Stimulated activated CD8-positive, alpha-beta memory T cell treated with anti-CD3 and anti-CD28 coated beads, Interleukin-15, amount 100 ng/mL, for 1 hour (primary cell): ENCODE data around the gene NGEF.

Source experiments
- DNase-seq: peaks from one replicate; pipeline ENCODE4 v3.0.0-alpha.2; 2020; ENCODE audit warnings: low read depth

Gene NGEF

DNA sequence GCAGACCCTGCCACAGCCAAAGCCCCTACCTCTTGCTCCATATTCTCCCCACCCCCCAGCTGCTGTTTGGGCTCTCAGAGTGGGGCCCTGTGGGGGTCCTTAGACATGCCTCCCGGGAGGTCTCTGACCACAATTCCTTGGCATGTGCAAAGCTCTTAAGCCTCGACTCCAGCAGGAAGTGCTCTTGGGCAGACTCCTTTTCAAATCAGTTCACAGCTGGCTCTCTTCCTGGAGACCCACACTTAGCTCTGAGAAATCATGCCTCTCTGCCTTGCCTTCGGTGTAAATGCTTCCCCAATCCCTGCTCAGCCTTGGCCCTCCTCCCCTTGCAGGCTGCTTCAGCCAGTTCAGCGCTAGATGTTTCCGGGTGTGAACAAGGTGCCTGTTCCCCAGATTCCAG is 46.9 kb downstream of the NGEF start:
- no peak for DNase-seq

DNA sequence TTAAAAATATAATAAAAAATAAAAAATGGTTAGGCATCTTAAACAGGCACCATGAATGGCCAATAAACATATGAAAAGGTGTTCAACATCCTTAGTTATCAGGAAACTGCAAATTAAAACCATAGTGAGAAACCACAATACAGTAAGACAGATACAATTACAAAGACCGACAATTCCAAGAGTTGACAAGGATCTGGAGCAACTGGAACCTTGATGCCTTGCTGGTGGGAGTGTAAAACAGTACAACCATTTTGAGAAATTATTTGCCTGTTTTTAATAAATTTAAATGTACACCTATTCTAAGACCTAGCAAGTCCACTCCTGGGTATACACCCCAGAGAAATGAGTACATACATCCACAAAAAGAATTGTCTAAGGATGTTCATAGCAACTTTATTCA is 49.1 kb downstream of the NGEF start:
- no peak for DNase-seq

DNA sequence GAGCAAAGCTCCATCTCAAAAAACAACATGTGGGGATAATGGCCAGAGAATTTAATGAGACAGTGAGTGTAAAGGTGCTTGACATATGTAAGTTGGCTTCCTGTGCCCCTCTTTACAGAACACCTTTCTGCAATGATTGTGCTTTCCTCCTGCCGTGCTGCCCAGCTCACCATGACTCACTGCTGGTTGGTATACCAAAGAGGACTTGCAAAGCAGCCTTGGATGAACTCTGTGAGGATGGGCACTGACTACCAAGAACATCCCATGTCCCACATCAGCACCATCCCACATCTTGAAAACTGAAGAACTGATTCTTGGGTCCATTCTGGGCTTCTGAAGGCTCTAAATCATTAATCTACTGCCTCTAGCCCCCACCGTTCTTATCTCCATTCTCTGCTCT is 52.2 kb downstream of the NGEF start:
- DNase-seq: no peak

DNA sequence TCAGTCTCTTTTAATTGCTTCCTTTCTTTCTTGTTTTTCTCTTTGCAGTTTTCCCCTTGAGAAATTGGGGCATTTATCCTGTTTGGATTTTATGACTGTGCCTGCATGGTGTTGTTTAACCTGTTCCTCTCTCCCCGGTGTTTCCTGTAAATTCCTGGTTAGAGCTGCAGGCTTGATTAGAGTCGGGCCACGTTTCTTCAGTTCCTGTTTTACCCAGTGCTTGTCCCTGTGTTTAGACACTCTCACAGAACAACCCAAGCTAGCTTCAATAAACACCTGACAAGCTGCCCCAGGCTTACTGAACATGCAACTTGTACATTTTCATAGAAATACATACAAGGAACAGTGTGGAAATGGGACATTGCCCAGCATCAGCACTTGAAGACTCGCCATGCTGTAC is 53.9 kb downstream of the NGEF start:
- DNase-seq: no peak

DNA sequence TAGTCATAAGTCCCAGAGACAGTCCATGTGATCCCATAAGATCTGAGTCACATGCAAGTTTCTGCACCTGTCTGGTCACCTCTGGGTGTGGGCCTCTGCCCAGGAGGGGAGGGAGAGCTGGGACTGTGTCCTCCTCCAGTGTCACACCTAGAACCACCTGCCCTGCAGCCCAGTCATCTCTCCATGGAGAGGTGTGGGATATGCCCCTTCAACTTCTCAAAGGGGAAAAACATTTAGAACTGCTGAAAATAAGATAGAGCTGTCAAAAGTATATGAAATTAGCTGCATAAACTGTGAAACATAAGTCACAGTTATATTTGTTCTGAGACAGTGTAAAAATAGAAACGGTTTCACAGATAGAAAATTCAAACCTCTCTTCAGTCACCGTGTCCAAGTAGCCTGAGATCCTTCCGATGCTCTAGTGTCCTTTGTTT is 55.4 kb downstream of the NGEF start:
- no peak for DNase-seq

DNA sequence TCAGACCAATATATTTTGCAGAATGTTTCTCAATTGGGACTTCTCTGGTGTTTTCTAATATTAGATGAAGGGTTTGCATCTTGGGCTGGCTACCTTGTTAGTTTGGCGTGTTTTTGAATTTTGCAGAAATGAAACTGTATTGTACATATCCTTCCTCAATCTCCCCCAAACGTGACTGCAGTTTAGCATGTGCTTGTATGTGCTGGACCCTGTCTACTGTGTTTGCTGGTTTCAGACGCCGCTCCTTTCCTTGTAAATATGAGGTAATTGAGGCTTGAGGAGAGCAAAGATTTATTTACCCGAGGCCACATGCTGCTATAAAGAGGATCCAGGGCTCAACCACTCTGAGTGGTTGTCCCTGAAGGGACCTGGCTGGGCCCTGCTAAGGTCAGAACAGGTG is 57.2 kb downstream of the NGEF start:
- DNase-seq: no peak

DNA sequence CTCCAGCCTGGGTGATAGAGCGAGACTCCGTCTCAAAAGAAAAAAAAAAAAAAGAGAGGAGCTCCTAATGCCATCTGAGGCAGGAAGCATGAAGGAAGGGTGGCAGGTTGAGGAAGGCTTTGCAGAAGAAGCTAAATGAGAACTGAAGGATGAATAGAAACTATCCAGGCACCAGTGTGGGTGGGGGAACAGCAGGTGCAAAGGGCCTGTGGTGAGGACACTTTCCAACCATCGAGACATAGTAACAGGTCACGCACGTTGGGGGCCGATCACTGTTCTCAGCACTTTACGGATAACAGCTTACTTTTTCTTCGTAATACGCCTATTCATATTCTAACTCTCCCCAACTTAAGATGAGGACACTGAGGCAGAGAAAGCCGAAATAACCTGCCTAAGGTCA is 58.4 kb downstream of the NGEF start:
- no peak for DNase-seq

DNA sequence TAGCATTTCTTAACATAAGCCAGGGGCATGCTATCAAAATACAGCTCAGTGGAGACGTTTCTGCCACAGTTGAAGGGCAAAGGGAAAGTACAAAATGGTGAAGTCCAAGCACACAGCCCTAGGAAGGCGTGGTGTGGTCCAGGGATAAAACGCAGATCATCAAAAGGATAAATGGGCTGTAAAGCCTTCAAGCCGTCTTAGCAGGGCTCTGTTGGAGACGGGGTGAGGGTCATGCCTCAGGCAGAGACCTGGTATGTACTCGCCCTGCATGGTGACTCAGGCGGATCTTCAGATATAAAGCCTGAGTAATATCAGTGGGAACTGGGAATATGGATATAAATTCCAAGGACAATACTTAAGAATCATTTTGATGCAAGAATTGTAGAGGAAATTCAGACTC is 61.2 kb downstream of the NGEF start:
- no peak for DNase-seq

DNA sequence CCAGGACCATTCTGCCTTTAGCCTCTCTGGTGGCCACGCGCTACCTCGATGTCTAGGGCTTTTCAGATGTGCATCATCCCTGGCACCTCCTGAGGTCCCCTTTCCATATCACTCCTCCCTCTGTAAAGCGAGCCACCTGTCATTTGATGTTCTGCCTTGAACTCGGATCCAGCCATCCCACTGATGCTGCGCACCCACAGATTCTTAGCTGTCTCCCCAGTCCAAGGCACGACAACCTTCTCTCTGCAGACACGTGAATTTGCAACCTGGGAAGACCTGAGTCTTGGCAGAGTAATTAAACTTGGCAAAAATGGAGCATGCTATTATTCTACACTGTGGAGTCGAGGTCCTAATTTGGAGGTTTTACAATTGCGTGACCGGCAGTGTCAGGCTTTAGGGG is 61.9 kb downstream of the NGEF start:
- no peak for DNase-seq

DNA sequence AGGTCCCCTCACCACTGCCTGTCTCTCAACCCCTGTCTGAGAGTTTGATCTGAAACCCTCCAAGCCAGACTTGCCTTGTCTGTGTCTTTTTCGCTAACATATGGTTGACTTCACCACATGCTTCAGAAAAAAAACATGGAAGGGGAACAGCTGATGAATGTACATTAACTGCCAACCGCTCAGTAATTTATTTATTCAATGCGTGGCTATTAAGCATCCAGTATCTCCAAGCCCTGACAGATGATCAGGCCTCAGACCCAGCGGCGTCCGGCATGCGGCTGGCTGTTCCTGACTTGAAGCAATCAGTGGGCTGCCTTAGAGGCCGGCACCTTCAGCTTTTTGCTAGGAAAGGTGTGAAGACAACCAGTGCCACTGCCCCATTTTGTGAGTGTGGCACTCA is 62.3 kb downstream of the NGEF start:
- no peak for DNase-seq

DNA sequence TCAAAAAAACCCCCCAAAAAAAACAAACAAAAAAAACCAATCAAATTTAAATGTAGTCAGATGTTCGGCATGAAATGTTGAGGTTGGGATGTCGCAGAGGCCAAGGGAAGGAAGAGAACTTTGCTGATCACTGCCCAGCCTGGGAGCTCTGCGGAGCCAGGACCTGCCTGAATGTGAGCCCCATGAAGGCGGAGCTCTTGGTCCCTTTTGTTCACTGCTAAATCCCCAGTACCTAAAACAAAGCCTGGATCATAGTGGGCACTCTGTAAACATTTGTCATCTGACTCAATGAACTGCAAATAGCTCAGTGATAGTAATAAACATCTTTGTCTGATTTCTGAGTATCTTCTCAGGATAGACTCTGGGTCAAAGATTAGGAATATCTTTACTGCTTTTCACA is 64.0 kb downstream of the NGEF start:
- DNase-seq: no peak

DNA sequence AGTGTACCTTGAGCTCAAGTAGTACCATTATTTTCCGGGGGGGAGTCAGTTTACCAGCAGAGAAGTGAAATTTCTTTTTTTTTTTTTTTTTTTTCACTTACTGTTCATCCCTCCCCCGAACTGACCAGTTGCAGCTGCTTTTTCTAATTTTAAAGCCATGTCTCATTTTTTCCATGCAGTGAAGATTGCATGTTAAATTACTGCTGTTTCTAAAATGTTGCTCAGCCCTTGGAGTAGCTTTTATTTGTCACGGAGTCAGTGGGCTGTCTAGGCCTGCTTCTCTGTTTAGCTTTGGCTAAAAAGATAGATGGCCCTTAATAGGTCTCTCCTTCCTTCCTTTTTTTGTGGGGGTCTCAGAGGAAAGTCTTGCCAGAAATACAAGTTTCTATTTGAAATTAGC is 70.2 kb downstream of the NGEF start:
- DNase-seq: no peak

DNA sequence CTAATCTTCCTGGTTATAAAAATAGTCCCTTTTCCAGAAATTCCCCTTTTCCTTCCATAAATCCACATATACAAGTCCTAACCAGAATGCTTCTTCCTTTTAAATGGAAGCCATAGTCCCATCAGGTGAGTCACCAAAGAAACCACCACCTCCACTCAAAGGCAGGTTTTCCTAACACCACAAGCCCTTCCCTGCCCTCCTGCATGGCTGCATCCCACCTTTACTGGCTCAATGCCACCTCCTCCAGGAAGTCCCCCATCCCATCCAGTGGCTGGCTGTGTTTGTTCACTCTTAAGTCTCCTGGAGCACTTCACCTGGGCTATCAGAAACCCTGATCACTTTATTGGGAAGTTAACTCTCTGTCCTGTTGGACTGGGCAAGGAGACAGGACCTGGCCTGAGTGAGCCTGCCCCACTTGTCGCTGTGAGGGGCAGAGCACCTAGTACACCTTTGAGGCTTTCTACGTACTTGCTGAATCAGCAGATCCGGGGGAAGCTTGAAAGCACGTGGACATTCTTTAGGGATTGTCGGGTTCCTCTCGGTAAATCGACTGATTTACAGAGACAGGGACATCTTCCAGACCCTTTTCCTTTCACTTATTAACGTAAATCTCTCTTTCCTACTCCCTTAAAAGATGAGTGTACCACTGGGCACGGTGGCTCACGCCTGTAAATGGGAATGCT is 71.0 kb downstream of the NGEF start:
- DNase-seq: no peak

DNA sequence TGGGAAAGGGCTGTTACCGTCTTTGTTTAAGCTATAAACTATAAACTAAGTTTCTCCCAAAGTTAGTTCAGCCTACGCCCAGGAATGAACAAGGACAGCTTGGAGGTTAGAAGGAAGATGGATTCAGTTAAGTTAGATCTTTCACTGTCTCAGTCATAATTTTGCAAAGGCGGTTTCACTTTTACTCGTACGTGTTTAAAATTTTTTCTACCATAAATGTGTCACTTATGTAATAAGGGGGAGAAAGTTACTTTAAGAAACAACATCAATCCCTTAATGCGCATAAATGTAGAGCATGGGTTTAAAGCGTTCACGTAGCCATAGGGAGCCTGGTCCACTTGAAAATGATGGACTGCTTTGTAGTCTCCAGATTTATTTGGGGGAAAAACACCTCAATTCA is 71.7 kb downstream of the NGEF start:
- DNase-seq: no peak

DNA sequence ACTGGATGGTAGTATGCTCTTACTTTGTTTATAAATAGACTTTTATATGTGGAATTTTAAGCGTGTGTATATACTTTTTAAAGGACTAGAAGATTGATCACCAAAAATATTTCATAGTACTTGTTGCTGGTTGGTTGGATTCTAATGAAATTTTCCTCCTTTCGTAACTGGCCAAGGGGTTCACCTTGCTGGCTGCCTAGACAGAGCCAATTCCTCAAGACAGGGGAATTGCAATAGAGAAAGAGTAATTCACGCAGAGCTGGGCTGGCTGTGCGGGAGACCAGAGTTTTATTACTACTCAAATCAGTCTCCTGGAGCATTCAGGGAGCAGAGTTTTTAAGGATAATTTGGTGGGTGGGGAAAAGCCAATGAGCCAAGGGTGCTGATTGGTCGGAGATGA is 72.3 kb downstream of the NGEF start:
- DNase-seq: no peak

DNA sequence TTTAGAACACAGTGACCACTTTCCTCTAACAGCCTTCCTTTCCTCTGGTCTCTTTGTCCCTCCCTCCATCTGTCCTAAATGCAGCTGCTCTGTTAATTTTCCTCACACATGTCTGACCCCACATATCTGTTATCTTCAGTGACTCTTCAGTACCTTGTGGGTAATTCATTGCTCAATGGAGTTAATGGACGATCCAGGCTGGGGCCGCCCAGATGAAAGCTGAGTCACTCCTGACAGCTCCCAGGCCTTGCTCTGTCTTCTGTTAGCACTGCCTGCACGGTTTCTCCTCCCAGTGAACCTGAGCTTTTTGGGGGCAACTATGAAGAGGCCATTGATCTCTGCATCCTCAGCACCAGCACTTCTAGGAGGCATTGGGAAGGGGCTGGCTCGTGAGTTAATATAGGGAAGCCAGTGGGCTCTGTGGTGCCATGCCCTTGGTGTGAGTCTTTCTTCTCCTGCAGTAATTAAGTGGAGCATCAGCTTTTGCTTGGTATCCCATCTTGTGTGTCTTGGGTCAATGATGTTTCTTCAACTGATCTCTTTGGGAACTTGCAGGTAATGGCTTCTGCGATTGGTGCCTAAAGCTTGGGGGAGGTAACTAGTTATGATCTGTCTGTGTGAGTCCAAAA is 75.7 kb downstream of the NGEF start:
- no peak for DNase-seq

DNA sequence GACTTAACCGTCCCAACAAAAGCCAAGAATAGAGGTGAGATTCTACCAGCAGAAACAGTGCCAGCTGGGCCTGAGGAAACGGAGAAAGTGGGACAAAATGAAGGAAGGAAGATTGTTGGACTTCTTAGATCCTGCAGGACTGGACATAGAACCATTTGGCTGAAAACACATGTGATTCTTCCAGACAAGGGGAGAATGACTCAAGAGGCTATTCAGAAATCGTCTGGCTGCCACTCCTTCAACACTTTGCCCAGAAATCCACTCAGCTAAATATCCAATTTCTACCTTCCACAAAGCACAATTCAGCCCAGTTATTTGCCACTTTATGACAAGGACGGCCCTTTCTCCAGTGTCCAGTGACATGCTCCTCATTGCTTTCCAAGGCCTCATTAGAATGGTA is 81.4 kb downstream of the NGEF start:
- no peak for DNase-seq

DNA sequence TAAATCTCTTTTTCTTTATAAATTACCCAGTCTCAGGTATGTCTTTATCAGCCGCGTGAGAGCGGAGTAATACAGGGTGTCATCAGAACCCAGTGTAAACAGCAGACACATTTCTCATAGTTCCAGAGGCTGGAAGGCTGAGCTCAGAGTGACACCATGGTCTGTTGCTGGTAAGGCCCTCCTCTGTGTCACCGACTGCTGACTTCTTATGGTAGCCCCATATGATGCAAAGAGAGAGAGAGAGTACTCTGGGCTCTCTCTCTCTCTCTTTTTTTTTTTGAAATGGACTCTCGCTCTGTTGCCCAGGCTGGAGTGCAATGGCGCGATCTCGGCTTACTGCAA is 83.0 kb downstream of the NGEF start:
- DNase-seq: no peak

DNA sequence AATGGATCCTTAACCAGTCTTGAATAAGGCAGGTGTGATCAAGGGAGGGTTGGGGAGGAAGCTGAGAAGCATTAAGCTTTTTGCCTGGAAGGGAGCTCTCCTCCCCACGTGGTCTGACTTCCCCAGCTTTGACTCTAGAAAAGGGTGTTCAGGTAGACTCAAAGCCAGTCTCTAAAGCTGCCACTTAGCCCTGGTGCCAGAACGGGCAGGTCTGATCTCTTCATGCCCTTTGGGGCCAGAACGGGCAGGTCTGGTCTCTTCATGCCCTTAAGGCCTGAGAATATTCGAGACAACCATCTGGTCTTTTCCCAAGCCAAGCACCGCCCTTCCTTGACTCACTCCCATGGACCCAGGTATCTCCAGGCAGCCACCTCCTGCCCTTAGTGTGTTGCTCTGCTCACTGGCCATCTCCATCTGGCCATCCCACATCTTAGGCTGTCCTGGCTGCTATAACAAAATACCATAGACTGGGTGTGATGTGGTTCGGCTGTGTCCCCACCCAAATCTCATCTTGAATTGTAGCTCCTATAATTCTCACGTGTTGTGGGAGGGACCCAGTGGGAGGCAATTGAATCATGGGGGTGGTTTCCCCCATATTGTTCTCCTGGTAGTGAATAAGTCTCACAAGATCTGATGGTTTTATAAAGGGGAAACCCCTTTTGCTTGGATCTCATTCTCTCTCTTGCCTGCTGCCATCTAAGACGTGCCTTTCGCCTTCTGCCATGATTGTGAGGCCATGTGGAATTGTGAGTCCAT is 83.6 kb downstream of the NGEF start:
- no peak for DNase-seq

DNA sequence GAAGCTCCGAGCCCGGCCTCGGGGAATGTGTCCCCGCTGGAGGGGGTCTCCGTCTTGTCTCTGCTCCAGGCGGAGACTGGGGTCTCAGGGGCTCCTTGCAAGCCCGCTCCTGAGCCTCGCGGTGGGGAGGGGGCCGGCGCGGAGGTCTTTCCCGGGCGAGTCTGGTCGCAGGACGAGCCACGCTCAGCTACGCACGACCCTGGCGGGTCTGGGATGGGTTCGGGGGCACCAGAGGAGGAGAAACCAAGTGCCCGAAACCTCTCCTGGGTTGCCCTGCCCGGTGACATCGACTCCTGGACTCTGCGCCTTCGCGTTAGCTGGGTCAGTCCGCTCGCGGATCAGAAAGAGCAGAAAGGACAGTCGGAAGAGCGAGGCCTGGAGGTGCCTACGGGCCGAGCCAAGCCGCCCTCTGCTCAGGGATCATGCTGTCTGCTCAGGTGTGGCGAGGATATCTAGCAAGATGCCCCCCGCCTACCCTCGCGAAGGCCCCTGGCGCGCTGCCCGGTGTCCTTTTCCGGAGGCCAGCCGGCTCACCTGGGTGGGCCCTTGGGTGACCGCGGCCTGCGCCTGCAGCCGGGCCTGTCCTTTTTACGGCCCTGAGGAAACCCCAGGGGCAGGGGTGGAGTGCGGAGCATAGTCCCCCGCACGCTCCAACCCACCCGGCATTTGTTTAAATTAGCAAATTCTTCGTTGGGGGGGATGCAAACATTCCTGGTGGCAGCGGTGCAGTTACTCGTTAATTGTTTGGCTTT is 84.3 kb downstream of the NGEF start:
- DNase-seq: no peak

DNA sequence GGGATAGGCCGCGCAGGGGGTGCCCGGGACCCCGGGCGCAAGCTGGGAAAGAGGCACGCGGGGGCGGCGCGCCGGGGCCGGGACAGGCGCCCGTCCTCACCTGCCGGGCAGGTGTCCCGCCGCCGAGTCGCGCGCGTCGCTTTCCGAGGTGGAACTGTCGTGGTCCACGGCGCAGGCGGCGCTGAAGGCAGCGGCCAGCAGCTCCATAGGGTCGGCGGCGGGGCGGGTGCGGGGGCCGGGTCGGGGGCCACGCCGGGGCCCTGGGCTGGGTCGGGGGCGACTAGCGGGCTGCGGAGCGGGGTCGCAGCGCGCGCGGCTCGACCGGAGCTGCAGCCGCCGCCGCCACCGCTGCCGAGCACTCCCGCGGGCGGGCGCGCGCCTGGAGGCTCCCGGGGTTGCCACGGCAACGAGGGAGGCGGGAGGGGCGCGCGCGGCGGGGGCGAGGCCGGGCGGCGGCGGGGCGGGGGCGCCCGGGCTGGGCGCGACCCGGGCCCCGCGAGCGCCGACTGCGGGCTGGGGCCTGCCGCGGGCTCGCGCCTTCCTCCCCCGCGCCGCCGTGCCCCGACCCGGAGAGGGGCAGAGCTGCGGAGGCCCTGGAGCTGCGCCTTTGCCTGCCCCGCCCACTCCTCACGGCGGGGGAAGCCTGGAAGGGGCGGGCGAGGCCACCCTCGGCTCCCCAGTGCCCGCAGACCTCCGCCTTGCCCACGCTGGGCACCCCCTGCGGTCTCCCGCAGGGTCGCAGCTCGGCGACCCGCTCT is 85.1 kb downstream of the NGEF start:
- DNase-seq: no peak
